ENCODE data around the gene ST7. TPM values are rescaled to one million over a fixed set of nuclear protein-coding genes. Genes with fewer than 3 reads are reported as not detected.

The ST7 gene
- total and polyA plus RNA-seq, 2 of the 8 experiments (the other 6 are each of a cell fraction or from before 2014, with no cell fraction given): 16.3 to 18.0 TPM

- Histone ChIP-seq H4K5ac (ENCODE audit: insufficient read length, low read depth, low read length) (no peak overlapping the region), H3K4me2 (ENCODE audit: insufficient read depth in 1 of 2, low read depth in 2 of 2, low read length in 2 of 2) (no peak overlapping the region), H2BK20ac (ENCODE audit: low read length) (no peak overlapping the region), H4K8ac (ENCODE audit: extremely low read depth, insufficient read depth, low read length) (no peak overlapping the region), H3K9me3 (ENCODE audit: insufficient read depth in 2 of 2, low read depth in 1 of 2, low read length in 1 of 2) (peaks cover 4% of the 10 kb centered on the region in 2 experiments; a peak in 1 of 4 replicates), H3K4ac (replicated peaks; ENCODE audit: insufficient read length, low read depth, low read length) (no peak overlapping the region), H3K9ac (replicated peaks in 1 of 4; ENCODE audit: extremely low read depth in 1 of 4, low read depth in 3 of 4, low read length in 3 of 4) (no peak overlapping the region), H4K91ac (replicated peaks; ENCODE audit: insufficient read length, low read length) (no peak overlapping the region), H3K4me1 (replicated peaks in 1 of 4; ENCODE audit: control insufficient read depth in 3 of 4, insufficient read depth in 4 of 4, low read length in 3 of 4) (no peaks in the 10 kb centered on the region), H2AFZ (ENCODE audit: low read length) (no peak overlapping the region), H3K18ac (ENCODE audit: extremely low read depth, low read length) (no peak overlapping the region), H3K36me3 (ENCODE audit: control insufficient read depth in 2 of 4, insufficient read depth in 4 of 4, low read length in 3 of 4) (no peaks in the 10 kb centered on the region), H3K27ac (ENCODE audit: low read depth, low read length) (no peak overlapping the region), H2AK5ac (ENCODE audit: low read depth, low read length) (no peak overlapping the region), H2BK12ac (ENCODE audit: low read depth, low read length) (no peak overlapping the region), H2BK120ac (replicated peaks; ENCODE audit: low read depth, low read length) (no peak overlapping the region), H3K14ac (ENCODE audit: insufficient read length) (no peak overlapping the region), H3K79me1 (ENCODE audit: low read depth, low read length) (no peaks in the 10 kb centered on the region; the same call in 1 of the 2 replicates), H3K23ac (ENCODE audit: insufficient read length) (no peak overlapping the region), H3K27me3 (replicated peaks in 1 of 4; ENCODE audit: control insufficient read depth in 3 of 4, extremely low read depth in 1 of 4, insufficient read depth in 3 of 4, low read length in 3 of 4) (no peaks in the 10 kb centered on the region), H3K23me2 (ENCODE audit: low read depth, low read length) (no peaks in the 10 kb centered on the region), H3K56ac (replicated peaks; ENCODE audit: insufficient read length, low read depth, low read length) (no peak overlapping the region), H2BK15ac (ENCODE audit: low read length) (no peak overlapping the region), H3K4me3 (ENCODE audit: extremely low read depth in 1 of 4, insufficient read depth in 2 of 4, low read depth in 3 of 4, low read length in 4 of 4) (no peak overlapping the region), H2BK5ac (ENCODE audit: low read depth, low read length) (no peak overlapping the region), H3K79me2 (ENCODE audit: control insufficient read depth in 1 of 2, insufficient read depth in 2 of 2, low read length in 2 of 2) (peaks cover 0 to 7% of the 10 kb centered on the region in 2 experiments; a peak in 1 of 4 replicates), H4K20me1 (replicated peaks in 1 of 2; ENCODE audit: control insufficient read depth in 1 of 2, insufficient read depth in 2 of 2, low read length in 2 of 2) (no peaks in the 10 kb centered on the region)
- ChIA-PET CTCF (ENCODE audit: partially characterized antibody) (interaction anchor here (0.6 to 1.3 kb wide), 2 partner anchors 14 to 86 kb away, joined by 3 to 4 read pairs; no protein-coding TSS in a partner anchor), POLR2A (ENCODE audit: partially characterized antibody) (no interaction called here)
- DNase-seq (ENCODE audit: low read depth in 1 of 2, low spot score in 2 of 2): no peak
- no peak for FAIRE-seq
- TF ChIP-seq CBX8 (IDR thresholded peaks at IDR 0.05; ENCODE audit: borderline replicate concordance, low read depth, low read length): no peak
- no peak for TF ChIP-seq TAF7 (optimal IDR thresholded peaks at IDR 0.05; ENCODE audit: borderline replicate concordance, low read depth, low read length)
Measured at GRCh38 chr7:117025891-117026290, 72.6 kb downstream of the ST7 start.

Data from H1 (cell line).